HG02588 (cell line): ENCODE measurements around the gene HAPLN2.
"Not testable (repeated sequence)": the region's sequence is repeated elsewhere in the genome, so short reads cannot be mapped to it uniquely, and the experiment has no call there.

ENCODE experiments used
- ATAC-seq: cut with Tn5 transposase; IDR thresholded peaks from one replicate; pipeline ENCODE4 v1.9.1; 2021; ENCODE audit warnings: mild to moderate bottlenecking, moderate library complexity; ENCODE audit not compliant: unreplicated experiment

HAPLN2 gene

DNA sequence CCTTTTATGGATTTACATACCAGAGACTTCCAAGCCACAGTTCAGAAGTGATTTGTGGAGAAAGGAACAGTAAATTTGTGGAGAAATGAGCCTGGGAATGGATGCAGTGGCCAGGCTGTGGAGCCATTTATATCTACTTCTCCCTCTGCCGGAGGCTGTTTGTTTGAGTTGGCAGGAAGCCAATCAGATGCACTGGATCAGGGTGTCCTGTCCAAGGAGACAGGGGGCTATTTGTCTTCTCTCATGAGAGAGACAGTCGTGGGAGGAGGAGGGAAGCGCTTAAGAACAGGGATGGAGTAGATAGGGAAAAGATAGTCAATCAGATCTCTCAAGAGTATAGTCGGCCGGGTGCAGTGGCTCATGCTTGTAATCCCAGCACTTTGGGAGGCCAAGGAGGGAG lies 2.8 kb upstream of the HAPLN2 start:
- ATAC-seq, result no peak

DNA sequence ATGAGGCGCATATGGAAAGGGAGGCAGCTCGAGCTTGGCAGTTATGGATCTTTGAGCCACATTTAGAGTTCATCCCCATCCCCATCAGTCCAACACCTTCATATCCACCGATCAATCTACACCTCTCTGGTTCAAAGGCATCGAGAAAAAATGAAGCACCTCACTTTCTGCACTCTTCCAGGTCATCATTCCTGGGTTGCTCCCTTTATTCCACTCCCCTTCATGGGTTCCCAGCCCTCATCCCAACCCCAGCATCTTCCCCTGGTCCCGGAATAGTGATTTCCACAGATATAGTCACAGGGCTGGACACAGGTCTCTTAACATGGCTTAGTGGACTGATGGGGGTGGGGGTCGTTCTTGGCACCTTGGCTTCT lies 354 bp downstream of the HAPLN2 start:
- no peak for ATAC-seq

DNA sequence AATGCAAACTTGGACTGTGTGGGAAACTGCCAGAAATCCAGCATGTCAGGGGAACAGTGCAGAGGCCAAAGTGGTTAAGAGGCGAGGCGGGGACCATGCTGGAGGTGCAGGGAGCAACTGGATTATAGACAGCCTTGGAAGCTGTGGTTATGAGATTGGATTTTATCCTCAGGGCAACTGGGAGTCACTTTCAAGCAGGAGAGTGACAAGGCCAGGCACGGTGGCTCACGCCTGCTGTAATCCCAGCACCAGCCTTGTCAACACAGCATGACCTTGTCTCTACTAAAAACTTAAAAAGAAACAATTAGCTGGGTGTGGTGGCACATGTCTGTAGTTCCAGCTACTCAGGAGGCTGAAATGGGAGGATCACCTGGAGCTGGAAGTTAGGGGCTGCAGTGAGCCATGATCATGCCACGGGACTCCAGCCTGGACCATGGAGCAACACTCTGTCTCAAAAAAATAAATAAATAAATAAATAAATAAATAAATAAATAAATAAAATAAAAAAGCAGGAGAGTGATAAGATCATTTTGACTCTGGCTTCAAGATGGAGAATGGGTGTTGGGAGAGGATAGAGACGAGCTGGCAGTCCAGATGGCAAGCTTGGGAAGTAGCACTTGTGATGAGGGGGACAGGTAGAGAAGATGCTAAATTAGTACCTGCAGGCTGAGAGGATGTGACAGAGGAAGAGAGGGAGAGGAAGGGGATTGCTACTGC lies 3.5 kb downstream of the HAPLN2 start:
- ATAC-seq, result no peak

DNA sequence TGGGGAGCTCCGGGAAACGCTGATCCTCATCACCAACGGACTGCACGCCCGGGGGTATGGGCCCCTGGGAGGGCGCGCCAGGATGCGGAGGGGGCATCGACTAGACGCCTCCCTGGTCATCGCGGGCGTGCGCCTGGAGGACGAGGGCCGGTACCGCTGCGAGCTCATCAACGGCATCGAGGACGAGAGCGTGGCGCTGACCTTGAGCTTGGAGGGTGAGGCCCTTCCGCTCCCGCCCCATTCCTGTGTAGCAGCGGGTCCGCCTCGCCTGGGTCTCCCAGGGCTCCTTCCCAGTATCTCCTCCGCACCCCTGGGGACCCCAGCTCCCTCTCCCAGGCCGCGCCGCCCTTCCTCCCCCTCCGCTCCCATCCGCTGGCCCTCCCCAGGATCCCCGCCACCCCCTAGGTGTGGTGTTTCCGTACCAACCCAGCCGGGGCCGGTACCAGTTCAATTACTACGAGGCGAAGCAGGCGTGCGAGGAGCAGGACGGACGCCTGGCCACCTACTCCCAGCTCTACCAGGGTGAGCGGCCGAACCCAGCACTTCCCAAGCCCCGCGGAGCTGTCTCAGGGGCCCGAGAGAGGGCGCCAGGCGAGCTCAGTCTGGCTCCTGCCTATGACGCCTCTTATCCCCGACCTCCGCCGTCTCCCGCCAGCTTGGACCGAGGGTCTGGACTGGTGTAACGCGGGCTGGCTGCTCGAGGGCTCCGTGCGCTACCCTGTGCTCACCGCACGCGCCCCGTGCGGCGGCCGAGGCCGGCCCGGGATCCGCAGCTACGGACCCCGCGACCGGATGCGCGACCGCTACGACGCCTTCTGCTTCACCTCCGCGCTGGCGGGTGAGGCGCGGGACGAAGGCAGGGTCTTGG lies 5.0 kb downstream of the HAPLN2 start:
- no peak for ATAC-seq

DNA sequence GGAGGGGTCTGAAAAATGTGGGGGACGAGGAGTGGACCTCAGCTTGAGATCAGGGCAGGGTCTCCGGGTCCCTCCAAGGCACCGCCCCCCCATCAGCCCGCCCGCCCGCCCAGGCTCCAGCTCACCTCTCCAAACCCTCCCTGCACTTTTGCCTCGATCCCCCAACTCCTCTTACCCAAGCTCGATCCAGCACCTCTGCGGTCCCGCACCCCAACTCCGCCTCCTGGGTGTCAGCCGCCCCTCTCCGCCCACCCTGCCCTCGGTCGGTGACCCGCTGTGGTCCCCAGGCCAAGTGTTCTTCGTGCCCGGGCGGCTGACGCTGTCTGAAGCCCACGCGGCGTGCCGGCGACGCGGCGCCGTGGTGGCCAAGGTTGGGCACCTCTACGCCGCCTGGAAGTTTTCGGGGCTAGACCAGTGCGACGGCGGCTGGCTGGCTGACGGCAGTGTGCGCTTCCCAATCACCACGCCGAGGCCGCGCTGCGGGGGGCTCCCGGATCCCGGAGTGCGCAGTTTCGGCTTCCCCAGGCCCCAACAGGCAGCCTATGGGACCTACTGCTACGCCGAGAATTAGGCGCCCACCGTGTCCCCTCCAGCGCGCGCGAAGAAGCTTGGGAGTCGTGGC lies 5.7 kb downstream of the HAPLN2 start:
- ATAC-seq, result no peak

DNA sequence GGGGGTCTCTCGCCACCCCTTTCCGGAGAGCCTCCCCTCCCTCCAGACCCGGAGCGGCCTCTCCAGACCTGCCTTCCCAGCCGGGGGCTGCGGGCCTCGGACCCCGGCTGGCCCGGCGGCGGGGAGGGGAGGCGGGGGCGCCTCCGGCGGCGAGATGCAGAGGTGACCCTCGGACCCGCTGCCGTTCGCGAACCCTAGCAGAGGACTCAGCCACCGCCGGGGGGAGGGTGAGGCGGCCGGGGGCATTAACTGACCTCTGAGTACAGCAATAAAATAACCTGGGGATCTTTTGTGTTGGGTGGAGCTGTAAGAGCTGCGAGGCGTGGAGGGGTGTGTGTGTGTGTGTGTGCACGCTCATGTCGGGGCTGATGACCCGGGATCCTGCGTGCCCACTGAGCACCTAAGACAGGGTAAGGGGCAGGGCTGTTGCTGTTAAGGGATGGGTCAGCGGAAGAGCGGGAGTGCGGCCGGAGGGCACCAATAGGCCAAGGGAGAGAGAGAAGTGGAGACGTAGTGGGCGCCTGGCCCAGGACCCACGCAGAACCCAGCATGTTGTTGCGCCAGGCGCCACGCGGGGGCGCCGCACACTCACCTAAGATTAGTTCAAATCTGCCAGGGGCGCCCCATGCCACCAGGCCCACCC lies 6.3 kb downstream of the HAPLN2 start:
- no peak for ATAC-seq

DNA sequence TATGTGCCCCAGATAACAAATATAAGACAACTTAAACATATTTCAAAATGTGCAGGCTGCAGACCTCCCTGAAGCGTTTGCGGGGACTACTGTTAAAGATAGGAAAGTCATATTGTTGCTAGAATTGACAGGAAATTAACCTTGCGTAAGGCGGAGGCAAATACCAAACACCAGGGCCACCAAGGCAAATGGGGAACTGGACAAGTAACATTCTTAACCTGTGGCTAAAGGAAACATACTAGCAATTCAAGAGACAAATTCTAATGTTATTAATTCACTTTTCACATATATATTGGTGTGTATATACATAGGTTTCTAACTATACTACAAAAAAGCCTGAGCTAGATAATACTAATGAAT lies 6.8 kb downstream of the HAPLN2 start:
- ATAC-seq, result no peak

DNA sequence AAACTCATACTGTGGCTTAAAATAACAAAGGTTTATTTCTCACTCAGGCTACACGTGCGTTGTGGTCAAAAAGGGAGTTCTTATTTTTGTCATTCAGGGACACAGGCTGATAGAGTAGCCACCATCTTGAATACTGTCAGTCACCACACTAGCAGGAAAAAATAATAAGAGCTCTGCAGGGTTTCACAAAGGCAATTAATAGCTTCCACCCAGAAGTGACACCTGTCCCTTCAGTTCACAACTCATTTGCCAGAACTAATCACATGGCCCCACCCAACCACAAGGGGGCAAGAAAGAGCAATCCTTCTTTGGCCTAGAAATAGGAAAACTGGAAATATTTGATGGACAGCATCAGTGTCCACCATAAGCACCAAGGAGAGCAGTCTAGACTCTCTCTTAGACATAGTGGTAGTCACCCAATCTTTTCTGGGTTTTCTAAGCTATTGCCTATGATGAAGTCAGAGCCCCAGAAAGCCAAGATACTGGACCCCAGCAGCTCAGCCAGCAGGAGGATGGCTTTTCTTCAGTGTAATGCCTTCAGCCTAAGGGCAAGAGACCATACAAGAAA lies 8.2 kb downstream of the HAPLN2 start:
- ATAC-seq, result no peak

DNA sequence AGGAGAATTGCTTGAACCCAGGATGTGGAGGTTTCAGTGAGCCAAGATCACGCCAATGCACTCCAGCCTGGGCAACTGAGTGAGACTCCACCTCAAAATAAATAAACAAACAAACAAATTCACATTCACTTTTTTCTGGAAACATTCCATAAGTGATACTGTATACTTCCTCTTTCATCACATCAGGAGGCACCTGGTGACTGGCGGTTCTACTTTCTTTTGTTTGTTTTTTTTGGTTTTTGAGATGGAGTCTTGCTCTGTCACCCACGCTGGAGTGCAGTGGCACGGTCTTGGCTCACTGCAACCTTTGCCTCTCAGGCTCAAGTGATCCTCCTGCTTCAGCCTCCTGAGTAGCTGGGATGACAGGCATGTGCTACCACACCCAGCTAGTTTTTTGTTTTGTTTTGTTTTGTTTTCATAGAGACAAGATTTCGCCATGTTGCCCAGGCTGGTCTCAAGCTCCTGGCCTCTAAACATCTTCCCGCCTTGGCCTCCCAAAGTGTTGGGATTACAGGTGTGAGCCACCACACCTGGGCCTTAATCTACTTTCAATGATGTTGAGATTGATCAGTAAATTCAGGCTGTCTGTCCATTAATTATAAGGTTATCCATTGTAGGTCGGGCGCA lies 10.7 kb downstream of the HAPLN2 start:
- no peak for ATAC-seq

DNA sequence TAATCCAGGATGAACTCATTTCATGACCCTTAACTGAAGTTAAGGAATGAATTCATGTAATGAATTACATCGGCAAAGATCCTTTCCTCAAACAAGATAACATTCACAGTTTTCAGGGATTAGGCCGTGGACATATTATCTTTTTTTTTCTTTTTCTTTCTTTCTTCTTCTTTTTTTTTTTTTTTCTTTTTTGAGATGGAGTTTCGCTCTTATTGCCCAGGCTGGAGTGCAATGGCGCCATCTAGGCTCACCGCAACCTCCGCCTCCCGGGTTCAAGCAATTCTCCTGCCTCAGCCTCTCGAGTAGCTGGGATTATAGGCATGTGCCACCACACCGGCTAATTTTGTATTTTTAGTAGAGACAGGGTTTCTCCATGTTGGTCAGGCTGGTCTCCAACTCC lies 11.9 kb downstream of the HAPLN2 start:
- not testable (repeated sequence) for ATAC-seq

DNA sequence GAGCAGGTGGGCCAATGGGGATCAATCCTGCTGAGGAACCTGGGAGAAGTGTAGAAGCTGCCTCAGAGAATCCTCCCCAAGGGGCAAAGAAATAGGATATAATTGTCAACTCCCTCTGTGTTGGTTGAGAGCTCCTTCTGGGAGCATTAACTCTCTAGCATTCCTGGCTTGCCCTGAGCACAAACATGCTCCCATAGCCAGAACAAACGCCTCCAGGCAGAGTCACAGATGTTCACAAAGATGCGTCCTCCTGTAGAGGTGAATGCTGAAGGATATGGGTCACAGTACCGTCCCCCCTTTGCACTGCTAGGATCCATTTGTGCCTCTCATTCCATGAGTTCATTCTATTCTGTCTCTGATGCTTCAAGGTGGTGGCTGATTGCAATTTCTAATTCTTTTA lies 13.1 kb downstream of the HAPLN2 start:
- no peak for ATAC-seq

DNA sequence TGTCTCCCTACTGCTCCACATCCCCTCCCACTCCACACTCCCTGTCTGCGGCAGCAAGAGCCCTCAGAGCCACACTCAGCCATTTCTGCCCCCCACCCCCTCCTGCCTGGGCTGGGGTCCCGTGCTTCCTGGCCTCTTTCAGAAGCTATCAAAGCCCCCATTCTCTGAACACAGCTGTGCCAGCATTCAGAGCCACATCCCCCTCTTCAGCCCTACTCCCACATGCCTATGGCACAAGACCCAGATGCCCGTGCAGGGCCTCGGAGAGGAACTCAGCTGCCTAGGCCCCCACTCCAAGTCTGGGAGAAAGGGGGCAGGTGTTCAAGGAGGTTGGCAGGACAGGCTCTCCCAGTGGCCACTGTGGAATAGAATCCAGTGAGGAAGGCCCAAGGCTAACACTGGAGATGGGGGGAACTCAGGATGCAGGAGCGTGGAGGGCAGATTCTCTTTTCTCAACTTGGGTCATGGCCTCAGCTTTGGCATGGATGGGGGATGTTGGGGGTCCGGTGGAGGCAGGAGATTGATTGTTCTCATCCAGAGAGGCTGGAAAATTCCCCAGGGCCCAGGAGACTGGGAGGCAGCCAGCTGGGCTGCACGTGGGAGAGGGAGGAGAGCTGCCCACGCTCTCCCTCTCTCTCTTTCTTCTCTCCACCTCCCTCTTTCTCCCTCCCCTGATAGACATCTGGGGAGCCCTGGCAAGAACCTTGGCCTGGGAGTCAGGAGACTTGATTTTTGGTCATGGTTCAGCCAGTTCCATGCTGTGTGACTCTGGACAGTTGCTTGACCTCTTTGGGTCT lies 19.2 kb downstream of the HAPLN2 start:
- no peak for ATAC-seq

DNA sequence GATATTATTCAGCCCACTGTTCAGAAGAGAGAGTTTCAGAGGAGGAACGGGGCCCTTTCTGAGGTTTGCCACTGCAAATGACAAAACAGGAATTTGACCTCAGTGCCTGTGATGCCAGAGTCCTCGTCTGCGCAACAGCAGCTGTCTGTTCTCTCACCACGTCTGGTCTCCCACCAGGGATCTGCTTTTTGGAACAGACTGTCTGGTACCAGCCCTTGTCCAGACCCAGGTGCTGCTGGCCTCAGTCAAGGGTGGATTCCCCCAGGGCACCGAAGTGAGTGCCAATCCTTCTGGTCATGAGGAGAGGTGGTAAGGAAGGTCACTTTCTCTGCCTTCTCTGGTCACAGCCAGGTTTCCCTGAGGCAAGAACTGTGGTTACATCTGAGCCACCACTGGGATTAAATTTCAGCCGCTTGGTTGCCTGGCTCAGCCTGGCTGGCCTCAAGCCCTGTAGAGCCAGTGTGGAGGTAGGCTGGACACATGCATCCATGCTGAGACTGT lies 20.4 kb downstream of the HAPLN2 start:
- ATAC-seq, result no peak

DNA sequence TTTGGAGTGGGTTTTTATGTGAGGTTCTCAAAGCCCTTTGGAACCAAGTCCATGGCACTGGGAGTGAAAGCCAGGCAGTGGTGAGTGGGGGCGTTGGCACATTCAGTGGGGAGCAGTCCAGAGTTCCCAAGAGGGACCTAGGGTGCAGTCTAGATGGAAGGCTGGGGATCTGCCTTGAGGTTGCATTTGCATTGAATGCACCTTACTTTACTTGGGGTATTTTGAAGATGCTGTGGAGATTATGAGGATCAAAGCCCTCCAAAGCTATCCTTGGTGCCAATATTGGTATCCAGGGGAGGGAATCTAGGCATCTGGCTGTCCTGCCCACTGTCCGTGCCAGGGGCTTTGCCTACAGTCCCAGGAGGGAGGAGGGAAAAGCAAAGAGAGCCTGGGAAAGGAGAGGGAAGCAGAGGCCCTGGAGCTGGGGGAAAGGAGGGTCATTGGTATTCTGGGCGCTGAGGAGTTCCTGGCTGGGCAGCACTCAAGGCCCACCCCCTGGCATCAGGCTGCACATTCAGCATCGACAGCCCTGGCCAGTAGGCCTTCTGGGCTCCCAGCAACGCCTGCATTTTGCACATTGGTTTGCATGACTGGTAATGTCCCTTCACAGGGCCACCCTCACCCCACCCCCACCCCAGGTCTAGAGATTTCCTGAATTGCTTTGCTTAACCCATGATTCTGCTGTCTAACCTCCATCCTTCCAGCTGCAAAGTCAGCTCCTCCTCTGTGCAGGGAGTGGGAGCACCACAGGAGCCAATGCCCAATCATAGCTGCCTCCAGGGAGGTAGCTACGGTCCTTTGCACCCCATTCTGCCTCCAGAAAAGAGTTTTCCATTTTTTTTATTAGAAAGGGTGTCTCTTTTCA lies 21.9 kb downstream of the HAPLN2 start:
- ATAC-seq, result no peak

DNA sequence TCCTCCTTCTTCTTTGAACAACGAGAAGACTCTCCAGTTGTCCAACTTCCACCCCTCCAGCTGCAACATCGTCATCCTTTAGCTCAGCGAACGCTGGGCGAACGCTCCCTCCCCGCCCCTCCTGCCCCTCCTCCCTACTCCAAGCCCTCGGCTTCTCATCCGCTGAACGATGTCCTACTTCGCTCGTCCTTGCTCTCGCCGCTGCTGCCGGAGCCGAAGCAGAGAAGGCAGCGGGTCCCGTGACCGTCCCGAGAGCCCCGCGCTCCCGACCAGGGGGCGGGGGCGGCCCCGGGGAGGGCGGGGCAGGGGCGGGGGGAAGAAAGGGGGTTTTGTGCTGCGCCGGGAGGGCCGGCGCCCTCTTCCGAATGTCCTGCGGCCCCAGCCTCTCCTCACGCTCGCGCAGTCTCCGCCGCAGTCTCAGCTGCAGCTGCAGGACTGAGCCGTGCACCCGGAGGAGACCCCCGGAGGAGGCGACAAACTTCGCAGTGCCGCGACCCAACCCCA lies 22.6 kb downstream of the HAPLN2 start, which contains the start of gene BCAN:
Gene BCAN (plus strand): TSS at position 357 of the 504 bp plus-strand sequence. CDS start 3,938 bp downstream, outside the sequence.
- ATAC-seq, result no peak

DNA sequence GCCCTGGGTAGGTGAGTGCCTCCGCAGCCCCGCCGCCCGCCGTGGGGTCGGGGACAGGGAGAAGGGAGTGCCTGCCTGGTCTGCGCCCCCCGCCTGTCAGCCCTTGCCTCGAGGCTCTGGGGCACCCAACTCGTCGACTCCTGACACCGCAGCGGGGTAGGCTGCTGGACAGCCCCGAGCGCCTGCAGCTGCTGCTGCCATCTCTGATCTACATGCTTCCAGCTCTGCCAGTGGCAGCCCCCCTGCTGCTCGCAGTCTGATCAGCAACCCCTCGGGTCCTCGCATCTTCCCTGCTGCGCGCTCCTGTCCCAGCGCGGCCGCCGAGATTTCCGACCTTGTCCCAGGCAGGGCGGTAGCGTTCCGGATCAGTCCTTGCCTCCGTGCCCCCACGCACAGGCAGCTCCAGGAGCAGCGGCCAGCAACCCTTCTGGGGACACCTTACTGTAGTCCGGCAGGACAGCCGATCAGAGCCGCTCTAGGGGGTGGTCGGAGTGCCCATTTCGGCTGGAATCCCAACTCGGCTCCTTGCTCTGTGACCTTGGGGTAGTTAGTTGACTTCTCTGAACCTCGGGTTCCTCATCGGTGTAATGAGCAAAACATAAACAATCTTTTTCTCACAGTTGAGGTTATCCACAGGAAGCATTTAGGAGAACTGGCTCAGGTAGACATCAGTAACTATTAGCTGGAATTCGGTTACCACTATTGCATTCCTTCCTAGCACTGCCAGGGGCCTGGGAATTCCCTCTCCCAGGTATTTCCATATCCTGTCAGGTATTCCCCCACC lies 23.2 kb downstream of the HAPLN2 start:
- ATAC-seq, result no peak

DNA sequence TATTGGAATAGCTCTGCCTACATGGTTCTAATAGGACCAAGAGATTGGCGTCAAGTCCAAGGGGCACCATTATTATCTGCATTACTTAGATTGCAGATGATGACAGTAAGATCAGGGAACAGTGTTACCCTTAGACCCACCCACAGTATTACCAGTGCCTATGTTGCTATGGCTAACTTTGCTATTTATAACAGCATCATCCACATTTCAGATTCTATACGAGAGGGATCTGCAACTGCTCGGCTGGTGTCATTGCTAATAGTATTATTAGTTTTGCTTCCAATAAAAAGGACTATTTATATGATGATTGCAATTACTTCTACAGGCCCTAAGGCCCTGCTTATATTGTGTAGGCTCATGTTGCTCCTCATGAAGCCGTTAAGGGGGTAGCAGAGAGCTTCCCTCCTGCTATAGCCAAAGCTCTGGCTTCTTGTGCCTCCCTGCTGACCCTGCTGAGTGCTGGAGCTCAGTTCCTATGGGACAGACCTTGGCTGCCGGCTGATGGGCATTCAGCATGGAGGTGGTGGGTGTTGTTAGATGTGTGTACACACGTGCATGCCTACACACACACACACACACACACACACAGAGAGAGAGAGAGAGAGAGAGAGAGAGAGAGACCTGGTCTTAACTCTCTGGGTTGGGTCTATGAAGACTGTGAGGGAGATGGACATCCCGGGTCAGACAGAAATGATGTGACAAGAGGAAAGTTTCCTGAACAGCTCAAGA lies 24.0 kb downstream of the HAPLN2 start:
- no peak for ATAC-seq
